Type B pancreatic cell (in vitro differentiated cells): ENCODE results near the gene HUS1. TPM values are rescaled to one million over a fixed set of nuclear protein-coding genes. Genes with fewer than 3 reads are reported as not detected.

Source experiments
- DNase-seq: peaks from one replicate; pipeline ENCODE4 v3.0.0; 2021; ENCODE audit warnings: mixed read lengths; ENCODE audit not compliant: unreplicated experiment; ENCODE audit errors: extremely low spot score
- H3K27ac Mint-ChIP-seq: 2 replicates; pipeline ENCODE4 v1.8.0; 2021; ENCODE audit warnings: mild to moderate bottlenecking, mixed read lengths
- H3K27me3 Mint-ChIP-seq: 2 replicates; pipeline ENCODE4 v1.8.0; 2021; ENCODE audit warnings: mixed read lengths
- H3K36me3 Mint-ChIP-seq: 2 replicates; pipeline ENCODE4 v1.8.0; 2021; ENCODE audit warnings: mixed read lengths
- H3K4me1 Mint-ChIP-seq: one replicate; pipeline ENCODE4 v1.8.0; 2021; ENCODE audit warnings: mixed read lengths; ENCODE audit not compliant: unreplicated experiment
- H3K4me3 Mint-ChIP-seq: 2 replicates; pipeline ENCODE4 v1.8.0; 2021; ENCODE audit warnings: mild to moderate bottlenecking, mixed read lengths
- H3K9me3 Mint-ChIP-seq: 2 replicates; pipeline ENCODE4 v1.8.0; 2021; ENCODE audit warnings: mixed read lengths
- total RNA-seq: library from RNA; stranded (reverse); gene quantifications from 2 replicates; pipeline ENCODE4 v1.2.1, GENCODE V29; 2021; ENCODE audit warnings: low replicate concordance
- TF ChIP-seq, protein P1 (sequence below): fragments of 200-600 bp; sonication (generic); conservative IDR thresholded peaks from 2 replicates; pipeline ENCODE4 v1.5.0; 2021; ENCODE audit warnings: antibody characterized with exemption, mild to moderate bottlenecking

Gene HUS1
- total RNA-seq, 1 donor from 2014 or later, result 34.5 TPM

DNA sequence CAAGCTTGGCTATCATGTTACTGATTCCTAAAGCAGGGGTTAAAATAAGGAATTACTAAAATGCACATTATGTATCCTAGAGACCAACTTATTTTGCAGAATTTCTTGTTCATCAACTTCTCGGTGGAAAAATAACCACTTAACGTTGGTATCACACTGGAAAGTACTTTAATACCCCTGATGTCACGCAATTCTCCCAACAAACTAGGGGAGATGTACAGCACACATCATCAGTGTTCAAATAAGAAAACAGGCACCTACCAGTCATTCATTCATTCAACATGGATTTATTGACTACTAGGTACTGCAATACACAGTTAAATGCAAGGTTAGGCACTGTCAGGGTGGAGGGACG lies 648 bp downstream of the HUS1 start:
- H3K27ac Mint-ChIP-seq, result peak overlapping the region; percentile 94
- DNase-seq, result no peak

DNA sequence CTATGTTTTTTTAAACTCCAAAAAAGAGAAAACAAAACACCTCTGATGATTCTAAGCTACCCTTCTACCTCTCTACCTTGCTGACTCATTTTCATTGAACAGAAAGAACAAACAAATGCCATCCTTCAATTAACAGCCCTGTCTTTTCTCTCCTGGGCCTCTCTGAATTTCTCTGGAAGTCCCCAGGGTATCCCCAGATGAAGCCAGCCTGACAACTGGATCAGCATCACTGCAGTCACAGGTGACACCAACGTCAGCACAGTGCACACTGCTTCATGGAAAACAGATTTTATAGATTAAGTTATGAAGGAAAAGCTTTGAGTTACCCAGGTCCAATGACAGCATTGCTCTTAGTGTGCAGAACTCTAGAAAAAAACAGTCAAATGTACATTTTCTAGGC lies 5.7 kb downstream of the HUS1 start:
- Mint-ChIP-seq H3K4me1 (peaks cover 33% of the 10 kb centered on the region), H3K4me3 (no peak overlapping the region), H3K9me3 (no peaks in the 10 kb centered on the region), H3K27ac (no peak overlapping the region), H3K27me3 (no peaks in the 10 kb centered on the region), H3K36me3 (peaks cover 57% of the 10 kb centered on the region)
- DNase-seq, result no peak
- TF ChIP-seq, protein P1, sequence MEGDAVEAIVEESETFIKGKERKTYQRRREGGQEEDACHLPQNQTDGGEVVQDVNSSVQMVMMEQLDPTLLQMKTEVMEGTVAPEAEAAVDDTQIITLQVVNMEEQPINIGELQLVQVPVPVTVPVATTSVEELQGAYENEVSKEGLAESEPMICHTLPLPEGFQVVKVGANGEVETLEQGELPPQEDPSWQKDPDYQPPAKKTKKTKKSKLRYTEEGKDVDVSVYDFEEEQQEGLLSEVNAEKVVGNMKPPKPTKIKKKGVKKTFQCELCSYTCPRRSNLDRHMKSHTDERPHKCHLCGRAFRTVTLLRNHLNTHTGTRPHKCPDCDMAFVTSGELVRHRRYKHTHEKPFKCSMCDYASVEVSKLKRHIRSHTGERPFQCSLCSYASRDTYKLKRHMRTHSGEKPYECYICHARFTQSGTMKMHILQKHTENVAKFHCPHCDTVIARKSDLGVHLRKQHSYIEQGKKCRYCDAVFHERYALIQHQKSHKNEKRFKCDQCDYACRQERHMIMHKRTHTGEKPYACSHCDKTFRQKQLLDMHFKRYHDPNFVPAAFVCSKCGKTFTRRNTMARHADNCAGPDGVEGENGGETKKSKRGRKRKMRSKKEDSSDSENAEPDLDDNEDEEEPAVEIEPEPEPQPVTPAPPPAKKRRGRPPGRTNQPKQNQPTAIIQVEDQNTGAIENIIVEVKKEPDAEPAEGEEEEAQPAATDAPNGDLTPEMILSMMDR, result no peak

More for the DNA sequence above, 648 bp downstream of the HUS1 start:
- no peaks in the 10 kb centered on the region for H3K9me3 Mint-ChIP-seq
- no peaks in the 10 kb centered on the region for H3K27me3 Mint-ChIP-seq
- peaks cover 25% of the 10 kb centered on the region for H3K36me3 Mint-ChIP-seq
- H3K4me3 Mint-ChIP-seq, result peak overlapping the region; percentile 99
- H3K4me1 Mint-ChIP-seq, result peaks cover 15% of the 10 kb centered on the region
- TF ChIP-seq, protein P1, result no peak

DNA sequence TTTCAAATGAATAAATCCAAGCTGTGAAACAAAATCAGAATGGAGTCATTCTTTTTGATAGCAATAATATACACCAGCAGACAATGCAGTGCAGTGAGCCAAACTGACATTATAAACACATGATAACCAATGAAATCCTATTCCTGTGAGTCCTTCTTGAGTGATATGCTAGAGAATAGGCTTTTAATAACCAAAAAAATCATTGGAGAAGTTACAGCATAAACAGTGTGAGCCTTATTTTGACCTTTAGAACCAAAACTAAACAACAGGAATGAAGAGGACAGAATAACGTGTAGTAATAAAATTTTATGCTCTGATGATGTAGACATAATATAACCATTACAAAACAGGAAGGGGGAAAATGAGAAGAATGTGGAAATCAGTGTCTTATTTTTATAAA lies 8.7 kb downstream of the HUS1 start:
- no peak for DNase-seq
- Mint-ChIP-seq H3K36me3 (peaks cover 64% of the 10 kb centered on the region), H3K4me3 (peak overlapping the region; percentile 45), H3K27ac (peak overlapping the region; percentile 68), H3K4me1 (peaks cover 25% of the 10 kb centered on the region), H3K9me3 (no peaks in the 10 kb centered on the region), H3K27me3 (no peaks in the 10 kb centered on the region)
- TF ChIP-seq, protein P1, result no peak

DNA sequence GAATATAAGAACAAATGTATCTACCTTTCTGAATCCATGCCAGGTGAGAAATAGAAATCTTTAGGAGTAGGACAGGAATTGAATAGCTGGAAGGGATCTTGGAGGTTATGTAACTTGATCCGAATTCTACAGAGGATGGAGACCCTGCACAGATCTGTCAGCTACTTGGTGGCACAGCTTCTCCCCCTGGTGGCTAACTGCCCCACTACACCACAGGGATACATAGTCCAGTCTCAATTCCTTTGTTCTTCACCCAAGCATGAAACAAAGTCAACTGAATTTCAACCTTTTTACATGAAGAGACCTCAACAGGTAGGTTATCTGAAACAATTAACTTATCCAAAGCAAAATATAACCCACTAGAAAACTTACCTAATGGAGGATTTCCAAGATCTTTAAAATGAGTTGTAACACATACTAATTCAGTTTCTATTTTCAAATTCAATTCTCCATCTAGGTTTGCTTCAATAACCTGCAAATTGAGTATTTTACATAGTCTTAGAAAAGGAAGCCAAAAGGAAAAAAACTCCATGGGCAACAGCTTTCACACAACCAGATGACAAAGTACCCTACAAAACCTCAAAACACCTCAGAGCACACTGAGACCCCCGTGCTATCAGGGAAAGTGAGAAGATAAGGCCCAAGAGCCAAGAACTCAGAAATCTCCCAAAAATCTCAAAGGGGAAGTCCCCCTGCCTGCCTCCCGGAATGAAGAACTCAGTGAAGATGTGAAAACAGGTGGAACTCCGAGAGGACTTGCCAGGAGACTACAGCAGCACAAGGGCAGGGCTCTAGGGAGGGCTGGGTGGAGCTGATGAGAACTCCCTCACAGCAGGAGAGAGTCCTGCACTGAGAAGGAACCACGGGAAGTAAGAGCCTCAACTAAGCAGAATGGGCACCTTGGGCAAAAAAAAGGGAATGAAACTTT lies 10.3 kb downstream of the HUS1 start:
- DNase-seq, result no peak
- H3K27me3 Mint-ChIP-seq, result no peaks in the 10 kb centered on the region
- peak overlapping the region; percentile 9 for H3K4me3 Mint-ChIP-seq
- no peaks in the 10 kb centered on the region for H3K9me3 Mint-ChIP-seq
- H3K4me1 Mint-ChIP-seq, result peaks cover 25% of the 10 kb centered on the region
- TF ChIP-seq, protein P1, result peak; percentile 97
- peak overlapping the region; percentile 68 for H3K27ac Mint-ChIP-seq
- peaks cover 67% of the 10 kb centered on the region for H3K36me3 Mint-ChIP-seq

DNA sequence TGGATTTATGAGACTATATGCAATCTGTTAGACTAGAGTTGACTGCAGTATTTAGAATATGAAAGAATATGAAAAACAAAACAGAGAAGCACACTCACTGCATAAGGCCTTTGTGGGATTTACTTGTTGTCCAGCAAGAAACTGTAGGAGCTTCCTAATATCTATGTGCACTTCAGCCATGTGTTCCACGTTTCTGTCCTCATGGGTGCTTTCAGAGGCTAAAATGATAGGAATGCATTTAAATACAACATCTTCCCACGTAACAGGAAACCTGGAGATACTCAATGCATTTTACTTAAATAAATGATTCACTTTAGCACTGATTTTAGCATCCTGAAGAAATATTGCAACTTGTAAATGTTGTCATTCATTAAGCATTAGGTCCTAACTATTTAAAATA lies 11.7 kb downstream of the HUS1 start:
- Mint-ChIP-seq H3K4me3 (no peak overlapping the region), H3K27ac (no peak overlapping the region), H3K4me1 (peaks cover 25% of the 10 kb centered on the region), H3K36me3 (peaks cover 66% of the 10 kb centered on the region), H3K9me3 (no peaks in the 10 kb centered on the region), H3K27me3 (no peaks in the 10 kb centered on the region)
- TF ChIP-seq, protein P1, result no peak
- no peak for DNase-seq
